ENCODE measurements around the gene ZNF276.

The ZNF276 gene

DNA sequence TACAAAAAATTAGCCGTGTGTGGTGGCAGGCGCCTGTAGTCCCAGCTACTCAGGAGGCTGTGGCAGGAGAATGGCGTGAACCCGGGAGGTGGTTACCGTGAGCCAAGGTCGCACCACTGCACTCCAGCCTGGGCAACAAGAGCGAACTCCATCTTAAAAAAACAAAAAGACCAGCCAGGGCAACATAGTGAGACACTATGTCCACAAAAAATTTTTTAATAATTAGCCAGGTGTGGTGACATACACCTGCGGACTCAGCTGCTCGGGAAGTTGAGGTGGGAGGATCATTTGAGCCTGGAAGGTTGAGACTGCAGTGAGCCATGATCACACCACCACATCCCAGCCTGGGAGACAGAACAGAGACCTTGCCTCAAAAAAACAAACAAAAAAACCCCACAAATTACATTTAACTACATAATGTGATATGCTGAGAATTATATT lies 66.0 kb downstream of the ZNF276 start:
- DNase-seq, result no peak

Measured in NCI-H69 (cell line).